Uterus (tissue), 2 donors: ENCODE measurements around the gene DLG3.

Experiments
- POLR2A ChIP-seq, 2 donors: fragments of 450-650 bp; IDR thresholded peaks; one replicate each; pipeline ENCODE4 v1.6.1; 2016; ENCODE audit warnings: antibody characterized with exemption in 2 of 2, mild to moderate bottlenecking in 1 of 2, moderate library complexity in 1 of 2
- TF ChIP-seq, protein P1 (sequence below), 4 experiments: fragments of 200-600 bp in 2 of 4; fragments of 450-650 bp in 2 of 4; sonication (generic) in 2 of 4; IDR thresholded peaks; one replicate each; pipeline ENCODE4 v1.5.1; 2016 to 2019; ENCODE audit warnings: antibody characterized with exemption in 4 of 4, mild to moderate bottlenecking in 2 of 4, moderate library complexity in 1 of 4

DNA sequence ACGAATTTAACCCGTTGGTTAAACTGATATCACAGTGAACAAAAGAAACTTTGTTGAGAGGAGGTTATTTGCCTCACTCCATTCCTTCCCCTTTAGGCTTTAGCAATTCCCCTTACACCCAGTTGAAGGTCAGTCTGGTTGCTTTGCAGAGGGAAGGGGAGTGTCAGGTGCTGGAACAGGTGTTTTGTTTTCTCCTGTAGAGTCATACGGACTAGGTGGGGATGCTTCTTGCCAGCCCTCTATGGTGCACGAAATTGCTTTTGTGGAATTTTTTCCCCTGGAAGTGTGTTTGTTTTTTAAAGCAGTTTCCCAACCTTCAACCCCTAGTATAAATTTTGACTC, 33.1 kb downstream of the DLG3 start:
- TF ChIP-seq, protein P1, sequence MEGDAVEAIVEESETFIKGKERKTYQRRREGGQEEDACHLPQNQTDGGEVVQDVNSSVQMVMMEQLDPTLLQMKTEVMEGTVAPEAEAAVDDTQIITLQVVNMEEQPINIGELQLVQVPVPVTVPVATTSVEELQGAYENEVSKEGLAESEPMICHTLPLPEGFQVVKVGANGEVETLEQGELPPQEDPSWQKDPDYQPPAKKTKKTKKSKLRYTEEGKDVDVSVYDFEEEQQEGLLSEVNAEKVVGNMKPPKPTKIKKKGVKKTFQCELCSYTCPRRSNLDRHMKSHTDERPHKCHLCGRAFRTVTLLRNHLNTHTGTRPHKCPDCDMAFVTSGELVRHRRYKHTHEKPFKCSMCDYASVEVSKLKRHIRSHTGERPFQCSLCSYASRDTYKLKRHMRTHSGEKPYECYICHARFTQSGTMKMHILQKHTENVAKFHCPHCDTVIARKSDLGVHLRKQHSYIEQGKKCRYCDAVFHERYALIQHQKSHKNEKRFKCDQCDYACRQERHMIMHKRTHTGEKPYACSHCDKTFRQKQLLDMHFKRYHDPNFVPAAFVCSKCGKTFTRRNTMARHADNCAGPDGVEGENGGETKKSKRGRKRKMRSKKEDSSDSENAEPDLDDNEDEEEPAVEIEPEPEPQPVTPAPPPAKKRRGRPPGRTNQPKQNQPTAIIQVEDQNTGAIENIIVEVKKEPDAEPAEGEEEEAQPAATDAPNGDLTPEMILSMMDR (IDR thresholded peaks at IDR 0.05), result no peak
- TF ChIP-seq POLR2A (IDR thresholded peaks at IDR 0.05), result no peak
